Mammary epithelial cell (primary cell): ENCODE measurements around the gene GAST.

Source experiments
- EZH2 ChIP-seq: IDR thresholded peaks from 2 replicates; pipeline ENCODE4 v1.6.1; 2012; ENCODE audit warnings: low read length, inconsistent platforms, borderline replicate concordance
- TF ChIP-seq, protein P1 (sequence below), 2 donors: IDR thresholded peaks in 1 of 2; conservative IDR thresholded peaks in 1 of 2; 2 replicates each; pipeline ENCODE4 v1.5.1; 2011 to 2012; ENCODE audit warnings: inconsistent platforms in 2 of 2, low read length in 2 of 2, mild to moderate bottlenecking in 2 of 2, control low read depth in 1 of 2, low read depth in 1 of 2; ENCODE audit not compliant: insufficient read depth in 1 of 2; ENCODE audit errors: extremely low read depth in 1 of 2

- TF ChIP-seq, protein P1, sequence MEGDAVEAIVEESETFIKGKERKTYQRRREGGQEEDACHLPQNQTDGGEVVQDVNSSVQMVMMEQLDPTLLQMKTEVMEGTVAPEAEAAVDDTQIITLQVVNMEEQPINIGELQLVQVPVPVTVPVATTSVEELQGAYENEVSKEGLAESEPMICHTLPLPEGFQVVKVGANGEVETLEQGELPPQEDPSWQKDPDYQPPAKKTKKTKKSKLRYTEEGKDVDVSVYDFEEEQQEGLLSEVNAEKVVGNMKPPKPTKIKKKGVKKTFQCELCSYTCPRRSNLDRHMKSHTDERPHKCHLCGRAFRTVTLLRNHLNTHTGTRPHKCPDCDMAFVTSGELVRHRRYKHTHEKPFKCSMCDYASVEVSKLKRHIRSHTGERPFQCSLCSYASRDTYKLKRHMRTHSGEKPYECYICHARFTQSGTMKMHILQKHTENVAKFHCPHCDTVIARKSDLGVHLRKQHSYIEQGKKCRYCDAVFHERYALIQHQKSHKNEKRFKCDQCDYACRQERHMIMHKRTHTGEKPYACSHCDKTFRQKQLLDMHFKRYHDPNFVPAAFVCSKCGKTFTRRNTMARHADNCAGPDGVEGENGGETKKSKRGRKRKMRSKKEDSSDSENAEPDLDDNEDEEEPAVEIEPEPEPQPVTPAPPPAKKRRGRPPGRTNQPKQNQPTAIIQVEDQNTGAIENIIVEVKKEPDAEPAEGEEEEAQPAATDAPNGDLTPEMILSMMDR (conservative IDR thresholded peaks at IDR 0.05 in 1 of 2, IDR thresholded peaks at IDR 0.05 in 1 of 2; ENCODE audit: extremely low read depth in 1 of 2, insufficient read depth in 1 of 2, low read depth in 1 of 2, low read length in 2 of 2), result no peak
- TF ChIP-seq EZH2, result no peak
Observed at GRCh38 chr17:41722231-41722630, 10.1 kb downstream of the GAST start.
